T-helper 1 cell treated with Interleukin-12 subunit alpha and Interleukin-12 subunit beta and Interleukin-4 antibody, amounts not matched to agents 30 μg/mL and 1 μg/mL, for 36 hours (primary cell): ENCODE measurements around the gene DSTN.

ENCODE experiments used
- H3K27ac Mint-ChIP-seq: one replicate; pipeline ENCODE4 v1.8.0; 2021; ENCODE audit warnings: mild to moderate bottlenecking, mixed read lengths
- H3K27me3 Mint-ChIP-seq: one replicate; pipeline ENCODE4 v1.8.0; 2021; ENCODE audit warnings: low read depth, mixed read lengths
- H3K36me3 Mint-ChIP-seq: one replicate; pipeline ENCODE4 v1.8.0; 2021; ENCODE audit warnings: low read depth, mixed read lengths
- H3K4me1 Mint-ChIP-seq: one replicate; pipeline ENCODE4 v1.8.0; 2021; ENCODE audit warnings: low read depth, mixed read lengths
- H3K4me3 Mint-ChIP-seq: one replicate; pipeline ENCODE4 v1.8.0; 2021; ENCODE audit warnings: mild to moderate bottlenecking, moderate library complexity, mixed read lengths
- H3K9me3 Mint-ChIP-seq: one replicate; pipeline ENCODE4 v1.8.0; 2021; ENCODE audit warnings: mixed read lengths

DSTN gene

GRCh38 chr20:17616480-17617211 is 46.8 kb downstream of the DSTN start:
- Mint-ChIP-seq H3K4me1 (peaks cover 10% of the 10 kb centered on the region), H3K27ac (no peak overlapping the region), H3K27me3 (no peaks in the 10 kb centered on the region), H3K4me3 (no peak overlapping the region), H3K36me3 (peaks cover 10% of the 10 kb centered on the region), H3K9me3 (no peaks in the 10 kb centered on the region)

- H3K36me3 Mint-ChIP-seq, result peaks cover 13% of the 10 kb centered on the region
- no peaks in the 10 kb centered on the region for H3K27me3 Mint-ChIP-seq
- no peaks in the 10 kb centered on the region for H3K9me3 Mint-ChIP-seq
- H3K4me3 Mint-ChIP-seq, result no peak overlapping the region
- H3K4me1 Mint-ChIP-seq, result peaks cover 8% of the 10 kb centered on the region
- no peak overlapping the region for H3K27ac Mint-ChIP-seq
These were observed 47.5 kb downstream of the DSTN start for GRCh38 chr20:17617212-17617867.

- Mint-ChIP-seq H3K9me3 (no peaks in the 10 kb centered on the region), H3K27me3 (no peaks in the 10 kb centered on the region), H3K4me1 (peaks cover 2% of the 10 kb centered on the region), H3K4me3 (no peak overlapping the region), H3K36me3 (peaks cover 14% of the 10 kb centered on the region), H3K27ac (no peak overlapping the region)
These were observed 48.2 kb downstream of the DSTN start for GRCh38 chr20:17617868-17618672.

DNA sequence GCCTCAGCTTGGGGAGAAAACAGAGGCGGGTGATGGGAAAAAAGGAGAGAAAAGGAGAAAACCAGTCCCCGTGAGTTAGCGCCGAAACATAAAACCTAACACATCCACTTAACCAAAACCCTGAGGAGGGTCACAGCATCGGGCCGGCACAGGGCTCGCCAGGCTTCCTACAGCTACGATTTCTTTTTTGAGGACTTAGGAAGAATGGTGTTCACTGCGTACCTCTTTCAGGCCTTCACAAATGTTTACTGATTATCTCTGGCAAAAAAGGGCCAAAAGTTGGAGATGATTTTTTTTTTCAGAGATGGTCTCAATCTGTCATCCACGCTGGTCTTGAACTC is 48.8 kb downstream of the DSTN start:
- Mint-ChIP-seq H3K27me3 (no peaks in the 10 kb centered on the region), H3K4me1 (peaks cover 2% of the 10 kb centered on the region), H3K4me3 (no peak overlapping the region), H3K9me3 (no peaks in the 10 kb centered on the region), H3K27ac (no peak overlapping the region), H3K36me3 (peaks cover 14% of the 10 kb centered on the region)

GRCh38 chr20:17619351-17620093 is 49.6 kb downstream of the DSTN start:
- H3K36me3 Mint-ChIP-seq, result peaks cover 14% of the 10 kb centered on the region
- peaks cover 2% of the 10 kb centered on the region for H3K4me1 Mint-ChIP-seq
- H3K9me3 Mint-ChIP-seq, result no peaks in the 10 kb centered on the region
- no peak overlapping the region for H3K27ac Mint-ChIP-seq
- H3K4me3 Mint-ChIP-seq, result no peak overlapping the region
- no peaks in the 10 kb centered on the region for H3K27me3 Mint-ChIP-seq

DNA sequence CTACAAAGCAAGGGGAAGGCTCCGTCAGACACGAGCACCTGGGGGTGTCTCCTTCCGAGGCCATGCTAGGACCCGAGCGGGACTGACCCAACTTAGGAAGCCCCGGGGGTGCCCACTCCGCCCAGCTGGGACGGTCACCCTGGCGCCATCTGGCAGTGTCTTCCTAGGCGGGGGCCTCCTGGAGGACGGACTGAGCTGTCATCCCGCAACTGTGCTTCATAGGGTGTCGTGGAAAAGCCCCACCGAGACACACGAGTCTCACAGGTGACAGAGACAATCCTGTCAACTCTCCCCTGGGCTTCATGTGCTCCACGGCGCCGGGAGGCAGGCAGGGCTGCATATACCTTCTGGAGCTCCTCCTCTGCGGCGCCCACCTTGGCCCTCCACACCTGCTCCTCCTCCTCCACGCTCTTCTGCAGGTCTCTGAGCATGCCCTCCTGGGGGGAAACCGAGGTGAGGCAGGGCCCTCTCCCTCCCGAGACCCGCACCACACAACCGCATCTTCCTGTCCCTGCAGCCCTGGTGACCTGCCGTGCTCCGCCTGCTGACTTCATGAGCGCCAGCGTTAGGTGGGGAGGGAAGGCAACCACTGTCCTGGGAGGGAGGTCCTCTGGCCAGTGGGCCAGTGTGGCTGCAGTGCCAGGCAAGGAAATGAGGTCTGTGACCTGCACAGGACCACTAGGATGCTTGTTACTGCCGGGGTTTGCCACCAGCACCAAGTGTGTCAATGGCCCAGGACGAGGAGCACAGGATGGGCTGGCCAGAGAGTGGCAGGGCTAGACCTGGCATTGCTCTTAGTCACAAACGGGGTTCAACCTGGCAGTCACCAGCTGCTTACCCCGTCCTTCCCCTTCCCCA is 50.7 kb downstream of the DSTN start:
- no peak overlapping the region for H3K27ac Mint-ChIP-seq

GRCh38 chr20:17621229-17621968 is 51.5 kb downstream of the DSTN start:
- Mint-ChIP-seq H3K27ac (no peak overlapping the region), H3K4me1 (peaks cover 2% of the 10 kb centered on the region), H3K9me3 (no peaks in the 10 kb centered on the region), H3K36me3 (peaks cover 10% of the 10 kb centered on the region), H3K4me3 (no peak overlapping the region), H3K27me3 (no peaks in the 10 kb centered on the region)

More for the DNA sequence above, 50.7 kb downstream of the DSTN start:
- Mint-ChIP-seq H3K4me1 (peaks cover 2% of the 10 kb centered on the region), H3K36me3 (peaks cover 10% of the 10 kb centered on the region), H3K4me3 (no peak overlapping the region), H3K27me3 (no peaks in the 10 kb centered on the region), H3K9me3 (no peaks in the 10 kb centered on the region)

- Mint-ChIP-seq H3K4me3 (no peak overlapping the region), H3K27me3 (no peaks in the 10 kb centered on the region), H3K27ac (no peak overlapping the region), H3K36me3 (peaks cover 10% of the 10 kb centered on the region), H3K4me1 (peaks cover 2% of the 10 kb centered on the region), H3K9me3 (no peaks in the 10 kb centered on the region)
These were observed 52.4 kb downstream of the DSTN start for GRCh38 chr20:17622086-17622850.

- H3K27ac Mint-ChIP-seq, result no peak overlapping the region
- H3K36me3 Mint-ChIP-seq, result peaks cover 10% of the 10 kb centered on the region
- no peaks in the 10 kb centered on the region for H3K9me3 Mint-ChIP-seq
- no peaks in the 10 kb centered on the region for H3K4me1 Mint-ChIP-seq
- no peaks in the 10 kb centered on the region for H3K27me3 Mint-ChIP-seq
- H3K4me3 Mint-ChIP-seq, result no peak overlapping the region
These were observed 53.1 kb downstream of the DSTN start for GRCh38 chr20:17622851-17623508.

- no peak overlapping the region for H3K4me3 Mint-ChIP-seq
- H3K9me3 Mint-ChIP-seq, result no peaks in the 10 kb centered on the region
- no peaks in the 10 kb centered on the region for H3K4me1 Mint-ChIP-seq
- H3K27me3 Mint-ChIP-seq, result no peaks in the 10 kb centered on the region
- peaks cover 13% of the 10 kb centered on the region for H3K36me3 Mint-ChIP-seq
- H3K27ac Mint-ChIP-seq, result no peak overlapping the region
These were observed 54.2 kb downstream of the DSTN start for GRCh38 chr20:17624070-17624469.

- Mint-ChIP-seq H3K9me3 (no peaks in the 10 kb centered on the region), H3K4me3 (no peak overlapping the region), H3K27me3 (no peaks in the 10 kb centered on the region), H3K27ac (no peak overlapping the region), H3K36me3 (peaks cover 13% of the 10 kb centered on the region), H3K4me1 (no peaks in the 10 kb centered on the region)
These were observed 54.8 kb downstream of the DSTN start for GRCh38 chr20:17624551-17625245.
